HepG2 (cell line): ENCODE data around the gene MXRA7. TPM values are rescaled to one million over a fixed set of nuclear protein-coding genes. Genes with fewer than 3 reads are reported as not detected.

ENCODE experiments used
- ARID2 ChIP-seq: sonication (generic); formaldehyde crosslinking; IDR thresholded peaks from 2 replicates; pipeline ENCODE4 v1.8.1; 2022; ENCODE audit warnings: mild to moderate bottlenecking, missing genetic modification reagents, borderline replicate concordance
- CHD2 ChIP-seq: IDR thresholded peaks from 2 replicates; pipeline ENCODE4 v1.6.1; 2011; ENCODE audit warnings: low read depth, low read length, improper control_type of control experiment
- GLI4 ChIP-seq: sonication (generic); formaldehyde crosslinking; IDR thresholded peaks from 2 replicates; pipeline ENCODE4 v1.5.1; 2020; ENCODE audit warnings: missing genetic modification reagents, mild to moderate bottlenecking, moderate library complexity, borderline replicate concordance
- HIC2 ChIP-seq: sonication (generic); formaldehyde crosslinking; IDR thresholded peaks from 2 replicates; pipeline ENCODE4 v1.9.0; 2022; ENCODE audit warnings: low read depth, missing genetic modification reagents
- HIVEP1 ChIP-seq: sonication (generic); formaldehyde crosslinking; IDR thresholded peaks from 2 replicates; pipeline ENCODE4 v1.4.0; 2020; ENCODE audit warnings: mild to moderate bottlenecking, missing genetic modification reagents
- TFDP2 ChIP-seq: sonication (generic); formaldehyde crosslinking; IDR thresholded peaks from 2 replicates; pipeline ENCODE4 v1.4.0; 2020; ENCODE audit warnings: missing genetic modification reagents
- ZNF121 ChIP-seq: sonication (generic); formaldehyde crosslinking; IDR thresholded peaks from 2 replicates; pipeline ENCODE4 v1.5.0; 2020; ENCODE audit warnings: mild to moderate bottlenecking, missing genetic modification reagents
- ZNF460 ChIP-seq: sonication (generic); formaldehyde crosslinking; IDR thresholded peaks from 2 replicates; pipeline ENCODE4 v1.5.1; 2020; ENCODE audit warnings: missing genetic modification reagents, mild to moderate bottlenecking, borderline replicate concordance
- polyA plus RNA-seq, 8 experiments: library from polyadenylated mRNA; depleted of rRNA in 3 of 8; stranded (reverse) in 7 of 8; unstranded in 1 of 8; fragments of >200 nt; fragmentation: Illumina TruSeq in 4 of 8; extraction: Trizol in 4 of 8; gene quantifications; 2 replicates each; pipeline versions ENCODE4 v1.2.1 to v1.2.3, GENCODE V29; 2011 to 2016; ENCODE audit warnings: low read depth in 4 of 8, missing spikeins in 1 of 8, mixed read lengths in 1 of 8; ENCODE audit not compliant: insufficient read depth in 1 of 8
- total RNA-seq, 5 experiments: library from RNA; depleted of rRNA; stranded (reverse); fragments of >200 nt; fragmentation: Illumina TruSeq; extraction: Trizol; gene quantifications; 2 replicates each; pipeline ENCODE4 v1.2.3, GENCODE V29; 2016; ENCODE audit warnings: low read depth in 1 of 5
- TF ChIP-seq, protein P1 (sequence below): sonication (generic); formaldehyde crosslinking; IDR thresholded peaks from 2 replicates; pipeline ENCODE4 v1.9.0; 2021; ENCODE audit warnings: mild to moderate bottlenecking, missing genetic modification reagents
- TF ChIP-seq, protein P2 (sequence below): sonication (generic); formaldehyde crosslinking; IDR thresholded peaks from 2 replicates; pipeline ENCODE4 v1.4.0; 2020; ENCODE audit warnings: mild to moderate bottlenecking, missing genetic modification reagents
- TF ChIP-seq, protein P3 (sequence below): IDR thresholded peaks from 2 replicates; pipeline ENCODE4 v1.6.1; 2016; ENCODE audit warnings: low read depth, control low read depth
- TF ChIP-seq, protein P4 (sequence below): sonication (generic); formaldehyde crosslinking; IDR thresholded peaks from 2 replicates; pipeline ENCODE4 v1.9.0; 2021; ENCODE audit warnings: missing genetic modification reagents, borderline replicate concordance

Gene MXRA7
- total and polyA plus RNA-seq, 2 of the 13 experiments (the other 11 are each of a cell fraction or from before 2014, with no cell fraction given): 44.8 to 112 TPM

DNA sequence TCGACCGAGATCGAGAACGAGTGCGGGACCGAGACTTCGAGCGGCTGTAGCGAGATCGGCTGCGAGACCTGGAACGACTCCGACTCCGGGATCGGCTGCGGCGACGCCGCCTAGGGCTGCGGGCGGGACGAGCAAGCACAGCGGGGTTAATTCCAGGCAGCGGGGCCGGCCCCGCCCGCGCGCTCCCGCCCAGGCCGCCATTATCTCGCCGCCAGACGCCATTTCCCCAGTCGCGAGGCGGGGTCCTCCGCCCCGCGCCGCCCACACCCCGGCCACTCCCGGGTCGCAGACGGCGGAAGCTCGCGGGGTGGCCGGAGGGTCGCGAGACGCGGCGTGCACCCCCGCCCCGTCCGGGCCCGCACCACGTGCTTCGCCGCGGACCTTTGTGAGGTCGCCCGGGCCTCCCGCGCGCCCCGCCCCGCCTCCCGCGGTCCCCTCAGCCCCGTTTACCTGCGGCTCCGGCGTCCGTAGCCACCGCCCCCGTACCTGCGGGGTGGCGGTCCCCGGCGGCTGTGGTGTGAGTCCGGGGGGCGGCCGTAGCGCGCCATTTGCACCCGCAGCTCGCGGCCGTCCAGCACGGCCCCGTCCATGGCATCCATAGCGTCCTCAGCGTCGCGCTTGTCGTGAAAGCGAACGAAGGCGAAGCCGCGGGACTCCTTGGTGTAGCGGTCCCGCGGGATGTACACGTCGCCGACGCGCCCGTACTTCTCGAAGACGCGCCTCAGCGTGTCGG, 25.8 kb upstream of the MXRA7 start (continued):
- TF ChIP-seq, protein P1, sequence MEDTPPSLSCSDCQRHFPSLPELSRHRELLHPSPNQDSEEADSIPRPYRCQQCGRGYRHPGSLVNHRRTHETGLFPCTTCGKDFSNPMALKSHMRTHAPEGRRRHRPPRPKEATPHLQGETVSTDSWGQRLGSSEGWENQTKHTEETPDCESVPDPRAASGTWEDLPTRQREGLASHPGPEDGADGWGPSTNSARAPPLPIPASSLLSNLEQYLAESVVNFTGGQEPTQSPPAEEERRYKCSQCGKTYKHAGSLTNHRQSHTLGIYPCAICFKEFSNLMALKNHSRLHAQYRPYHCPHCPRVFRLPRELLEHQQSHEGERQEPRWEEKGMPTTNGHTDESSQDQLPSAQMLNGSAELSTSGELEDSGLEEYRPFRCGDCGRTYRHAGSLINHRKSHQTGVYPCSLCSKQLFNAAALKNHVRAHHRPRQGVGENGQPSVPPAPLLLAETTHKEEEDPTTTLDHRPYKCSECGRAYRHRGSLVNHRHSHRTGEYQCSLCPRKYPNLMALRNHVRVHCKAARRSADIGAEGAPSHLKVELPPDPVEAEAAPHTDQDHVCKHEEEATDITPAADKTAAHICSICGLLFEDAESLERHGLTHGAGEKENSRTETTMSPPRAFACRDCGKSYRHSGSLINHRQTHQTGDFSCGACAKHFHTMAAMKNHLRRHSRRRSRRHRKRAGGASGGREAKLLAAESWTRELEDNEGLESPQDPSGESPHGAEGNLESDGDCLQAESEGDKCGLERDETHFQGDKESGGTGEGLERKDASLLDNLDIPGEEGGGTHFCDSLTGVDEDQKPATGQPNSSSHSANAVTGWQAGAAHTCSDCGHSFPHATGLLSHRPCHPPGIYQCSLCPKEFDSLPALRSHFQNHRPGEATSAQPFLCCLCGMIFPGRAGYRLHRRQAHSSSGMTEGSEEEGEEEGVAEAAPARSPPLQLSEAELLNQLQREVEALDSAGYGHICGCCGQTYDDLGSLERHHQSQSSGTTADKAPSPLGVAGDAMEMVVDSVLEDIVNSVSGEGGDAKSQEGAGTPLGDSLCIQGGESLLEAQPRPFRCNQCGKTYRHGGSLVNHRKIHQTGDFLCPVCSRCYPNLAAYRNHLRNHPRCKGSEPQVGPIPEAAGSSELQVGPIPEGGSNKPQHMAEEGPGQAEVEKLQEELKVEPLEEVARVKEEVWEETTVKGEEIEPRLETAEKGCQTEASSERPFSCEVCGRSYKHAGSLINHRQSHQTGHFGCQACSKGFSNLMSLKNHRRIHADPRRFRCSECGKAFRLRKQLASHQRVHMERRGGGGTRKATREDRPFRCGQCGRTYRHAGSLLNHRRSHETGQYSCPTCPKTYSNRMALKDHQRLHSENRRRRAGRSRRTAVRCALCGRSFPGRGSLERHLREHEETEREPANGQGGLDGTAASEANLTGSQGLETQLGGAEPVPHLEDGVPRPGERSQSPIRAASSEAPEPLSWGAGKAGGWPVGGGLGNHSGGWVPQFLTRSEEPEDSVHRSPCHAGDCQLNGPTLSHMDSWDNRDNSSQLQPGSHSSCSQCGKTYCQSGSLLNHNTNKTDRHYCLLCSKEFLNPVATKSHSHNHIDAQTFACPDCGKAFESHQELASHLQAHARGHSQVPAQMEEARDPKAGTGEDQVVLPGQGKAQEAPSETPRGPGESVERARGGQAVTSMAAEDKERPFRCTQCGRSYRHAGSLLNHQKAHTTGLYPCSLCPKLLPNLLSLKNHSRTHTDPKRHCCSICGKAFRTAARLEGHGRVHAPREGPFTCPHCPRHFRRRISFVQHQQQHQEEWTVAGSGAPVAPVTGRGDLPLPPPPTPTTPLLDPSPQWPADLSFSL (CRISPR knock-in tag): no peak; the same call in 1 of the 2 replicates
- TF ChIP-seq, protein P2, sequence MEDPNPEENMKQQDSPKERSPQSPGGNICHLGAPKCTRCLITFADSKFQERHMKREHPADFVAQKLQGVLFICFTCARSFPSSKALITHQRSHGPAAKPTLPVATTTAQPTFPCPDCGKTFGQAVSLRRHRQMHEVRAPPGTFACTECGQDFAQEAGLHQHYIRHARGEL: no peak
- TF ChIP-seq HIVEP1 (CRISPR knock-in tag) (no peak), ZNF460 (CRISPR knock-in tag) (no peak), ARID2 (CRISPR knock-in tag) (peak; percentile 4; the same call in 1 of the 2 replicates), CHD2 (peak; percentile 73), ZNF121 (CRISPR knock-in tag) (no peak), TFDP2 (CRISPR knock-in tag) (no peak), HIC2 (no peak), GLI4 (no peak)
- TF ChIP-seq, protein P3, sequence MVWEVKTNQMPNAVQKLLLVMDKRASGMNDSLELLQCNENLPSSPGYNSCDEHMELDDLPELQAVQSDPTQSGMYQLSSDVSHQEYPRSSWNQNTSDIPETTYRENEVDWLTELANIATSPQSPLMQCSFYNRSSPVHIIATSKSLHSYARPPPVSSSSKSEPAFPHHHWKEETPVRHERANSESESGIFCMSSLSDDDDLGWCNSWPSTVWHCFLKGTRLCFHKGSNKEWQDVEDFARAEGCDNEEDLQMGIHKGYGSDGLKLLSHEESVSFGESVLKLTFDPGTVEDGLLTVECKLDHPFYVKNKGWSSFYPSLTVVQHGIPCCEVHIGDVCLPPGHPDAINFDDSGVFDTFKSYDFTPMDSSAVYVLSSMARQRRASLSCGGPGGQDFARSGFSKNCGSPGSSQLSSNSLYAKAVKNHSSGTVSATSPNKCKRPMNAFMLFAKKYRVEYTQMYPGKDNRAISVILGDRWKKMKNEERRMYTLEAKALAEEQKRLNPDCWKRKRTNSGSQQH (CRISPR knock-in tag): no peak
- TF ChIP-seq, protein P4, sequence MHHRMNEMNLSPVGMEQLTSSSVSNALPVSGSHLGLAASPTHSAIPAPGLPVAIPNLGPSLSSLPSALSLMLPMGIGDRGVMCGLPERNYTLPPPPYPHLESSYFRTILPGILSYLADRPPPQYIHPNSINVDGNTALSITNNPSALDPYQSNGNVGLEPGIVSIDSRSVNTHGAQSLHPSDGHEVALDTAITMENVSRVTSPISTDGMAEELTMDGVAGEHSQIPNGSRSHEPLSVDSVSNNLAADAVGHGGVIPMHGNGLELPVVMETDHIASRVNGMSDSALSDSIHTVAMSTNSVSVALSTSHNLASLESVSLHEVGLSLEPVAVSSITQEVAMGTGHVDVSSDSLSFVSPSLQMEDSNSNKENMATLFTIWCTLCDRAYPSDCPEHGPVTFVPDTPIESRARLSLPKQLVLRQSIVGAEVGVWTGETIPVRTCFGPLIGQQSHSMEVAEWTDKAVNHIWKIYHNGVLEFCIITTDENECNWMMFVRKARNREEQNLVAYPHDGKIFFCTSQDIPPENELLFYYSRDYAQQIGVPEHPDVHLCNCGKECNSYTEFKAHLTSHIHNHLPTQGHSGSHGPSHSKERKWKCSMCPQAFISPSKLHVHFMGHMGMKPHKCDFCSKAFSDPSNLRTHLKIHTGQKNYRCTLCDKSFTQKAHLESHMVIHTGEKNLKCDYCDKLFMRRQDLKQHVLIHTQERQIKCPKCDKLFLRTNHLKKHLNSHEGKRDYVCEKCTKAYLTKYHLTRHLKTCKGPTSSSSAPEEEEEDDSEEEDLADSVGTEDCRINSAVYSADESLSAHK (CRISPR knock-in tag): no peak
